Common myeloid progenitor, CD34-positive (primary cell): ENCODE results near the gene PTPRA.
A peak's percentile ranks its signal among the peaks of the same experiment; 100 is the strongest.
"Not testable (repeated sequence)": the region's sequence is repeated elsewhere in the genome, so short reads cannot be mapped to it uniquely, and the experiment has no call there.

Source experiments
- CTCF ChIA-PET: fragments of 350-600 bp; sonication (Branson Sonifier 250); formaldehyde crosslinking; loops from one replicate; lab custom pipeline; 2021; ENCODE audit warnings: antibody characterized with exemption; lab: Charles Lee
- POLR2A ChIA-PET: fragments of 350-600 bp; sonication (Branson Sonifier 250); formaldehyde crosslinking; loops from one replicate; lab custom pipeline; 2021; ENCODE audit warnings: antibody characterized with exemption; lab: Charles Lee
- DNase-seq, 3 donors: peaks; one replicate each; pipeline versions ENCODE4 v3.0.0 to v3.0.0-alpha.2; 2013
- H3K27ac ChIP-seq, 2 experiments: 1 replicate in 1 of 2; 2 replicates in 1 of 2; pipeline ENCODE4 v1.7.0; 2013; ENCODE audit warnings: inconsistent platforms in 2 of 2, low read length in 2 of 2, mild to moderate bottlenecking in 2 of 2, low read depth in 1 of 2, moderate library complexity in 1 of 2; ENCODE audit not compliant: severe bottlenecking in 2 of 2, insufficient read depth in 1 of 2, poor library complexity in 1 of 2
- H3K27me3 ChIP-seq, 5 experiments: replicated peaks in 2 of 5; 1 replicate in 3 of 5; 2 replicates in 2 of 5; pipeline versions ENCODE4 v1.6.1 to v1.7.0; 2013; ENCODE audit warnings: low read length in 4 of 5, mild to moderate bottlenecking in 2 of 5, moderate library complexity in 2 of 5, inconsistent platforms in 1 of 5; ENCODE audit not compliant: insufficient read depth in 5 of 5, control insufficient read depth in 4 of 5
- H3K36me3 ChIP-seq, 4 experiments: 1 replicate in 2 of 4; 2 replicates in 2 of 4; pipeline versions ENCODE4 v1.6.1 to v1.7.0; 2013; ENCODE audit warnings: low read length in 3 of 4, control low read depth in 1 of 4, mild to moderate bottlenecking in 1 of 4; ENCODE audit not compliant: control insufficient read depth in 4 of 4, insufficient read depth in 4 of 4
- H3K4me1 ChIP-seq, 4 experiments: 1 replicate in 3 of 4; 2 replicates in 1 of 4; pipeline versions ENCODE4 v1.6.1 to v1.7.1; 2013; ENCODE audit warnings: low read length in 3 of 4, mild to moderate bottlenecking in 3 of 4, control low read depth in 1 of 4, inconsistent platforms in 1 of 4, moderate library complexity in 1 of 4; ENCODE audit not compliant: control insufficient read depth in 4 of 4, insufficient read depth in 4 of 4; ENCODE audit errors: control extremely low read depth in 1 of 4
- H3K4me3 ChIP-seq, 7 experiments: 1 replicate in 4 of 7; 2 replicates in 3 of 7; pipeline versions ENCODE4 v1.5.1 to v1.7.0; 2013; ENCODE audit warnings: mild to moderate bottlenecking in 7 of 7, low read length in 6 of 7, moderate library complexity in 6 of 7, inconsistent platforms in 2 of 7, low read depth in 2 of 7, control low read depth in 1 of 7; ENCODE audit not compliant: insufficient read depth in 4 of 7, control insufficient read depth in 1 of 7; ENCODE audit errors: extremely low read depth in 1 of 7
- H3K9me3 ChIP-seq, 5 experiments: 1 replicate in 4 of 5; 2 replicates in 1 of 5; pipeline versions ENCODE4 v1.6.1 to v1.7.1; 2013; ENCODE audit warnings: low read length in 4 of 5, mild to moderate bottlenecking in 2 of 5, inconsistent platforms in 1 of 5, low read depth in 1 of 5, moderate library complexity in 1 of 5; ENCODE audit not compliant: control insufficient read depth in 4 of 5, insufficient read depth in 2 of 5; ENCODE audit errors: control extremely low read depth in 1 of 5
- WGBS: methylation state at CpG from one replicate; pipeline ENCODE4 v1.1.5; 2013; ENCODE audit not compliant: insufficient coverage; 5-methylcytosine and 5-hydroxymethylcytosine counted together

Gene PTPRA

GRCh38 chr20:3046677-3047462, 173.6 kb downstream of the PTPRA start:
- no peak for DNase-seq
- Histone ChIP-seq H3K27me3 (no peaks in the 10 kb centered on the region), H3K4me1 (peaks cover 2 to 31% (median 27%) of the 10 kb centered on the region in 4 experiments), H3K4me3 (peak overlapping the region; percentile 50 to 92 (median 82)), H3K9me3 (no peaks in the 10 kb centered on the region), H3K27ac (peak overlapping the region in 1 of 2 experiments; percentile 68), H3K36me3 (peaks cover 4 to 36% (median 22%) of the 10 kb centered on the region in 4 experiments)
- WGBS: 40% methylated on average over 32 of the region's 39 CpGs
- POLR2A ChIA-PET: no interaction called here
- CTCF ChIA-PET: interaction anchor here (1.0 to 1.5 kb wide), 2 partner anchors 10 to 126 kb away, joined by 3 to 4 read pairs; no protein-coding TSS in a partner anchor

DNA sequence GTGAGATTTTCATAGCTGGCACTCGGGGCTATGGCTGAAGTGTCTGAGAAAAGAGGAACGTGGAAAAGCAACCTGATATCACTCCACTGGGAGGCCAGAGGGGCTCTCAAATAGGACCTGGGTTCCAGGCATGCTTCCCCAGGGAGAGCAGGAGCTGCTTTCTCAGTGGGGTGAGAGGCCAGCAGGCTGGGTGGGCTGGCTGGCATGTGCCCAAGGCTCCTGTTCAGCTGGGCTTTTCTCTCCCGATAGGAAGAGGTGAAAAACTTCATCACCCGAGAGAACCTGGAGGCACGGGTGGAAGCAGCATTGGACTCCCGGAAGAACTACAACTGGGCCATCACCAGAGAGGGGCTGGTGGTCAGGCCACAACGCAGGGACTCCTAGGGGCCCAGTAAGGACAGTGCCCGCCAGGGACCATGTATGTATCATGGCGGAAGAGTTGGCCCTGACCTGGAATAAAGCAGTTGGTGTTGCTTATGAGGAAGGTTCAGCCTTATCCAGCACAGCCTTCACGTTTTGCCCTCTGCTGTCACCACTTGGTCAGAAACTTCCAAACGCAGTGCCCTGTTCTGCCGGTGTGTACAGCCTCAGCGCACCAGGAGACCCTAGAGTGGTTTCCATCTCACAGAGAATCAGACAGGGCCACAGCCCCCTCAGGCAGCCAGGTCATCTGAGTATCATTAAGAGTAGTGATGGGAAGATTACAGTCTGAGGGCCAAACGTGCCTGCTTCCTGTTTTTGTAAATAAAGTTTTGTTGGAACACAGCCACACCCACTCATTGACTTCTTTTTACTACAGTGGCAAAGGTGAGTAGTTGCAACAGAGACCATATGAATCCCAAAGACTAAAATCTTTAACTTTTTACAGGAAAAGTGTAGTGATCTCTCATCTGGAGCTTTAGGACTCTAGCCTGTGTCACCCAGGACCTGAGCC, 174.5 kb downstream of the PTPRA start:
- 94% methylated on average over 12 of the region's 14 CpGs for WGBS
- peak; percentile 15 to 61 (median 43) for DNase-seq
- Histone ChIP-seq H3K4me3 (peak overlapping the region in 1 of 7 experiments; percentile 92), H3K27me3 (no peaks in the 10 kb centered on the region), H3K27ac (no peak overlapping the region), H3K9me3 (no peaks in the 10 kb centered on the region), H3K36me3 (peaks cover 4 to 36% (median 20%) of the 10 kb centered on the region in 4 experiments), H3K4me1 (peaks cover 2 to 31% (median 27%) of the 10 kb centered on the region in 4 experiments)
- ChIA-PET CTCF (interaction anchor here (0.8 to 1.5 kb wide), 3 partner anchors 9 to 267 kb away, joined by 3 to 4 read pairs (median 3); no protein-coding TSS in a partner anchor), POLR2A (no interaction called here)

DNA sequence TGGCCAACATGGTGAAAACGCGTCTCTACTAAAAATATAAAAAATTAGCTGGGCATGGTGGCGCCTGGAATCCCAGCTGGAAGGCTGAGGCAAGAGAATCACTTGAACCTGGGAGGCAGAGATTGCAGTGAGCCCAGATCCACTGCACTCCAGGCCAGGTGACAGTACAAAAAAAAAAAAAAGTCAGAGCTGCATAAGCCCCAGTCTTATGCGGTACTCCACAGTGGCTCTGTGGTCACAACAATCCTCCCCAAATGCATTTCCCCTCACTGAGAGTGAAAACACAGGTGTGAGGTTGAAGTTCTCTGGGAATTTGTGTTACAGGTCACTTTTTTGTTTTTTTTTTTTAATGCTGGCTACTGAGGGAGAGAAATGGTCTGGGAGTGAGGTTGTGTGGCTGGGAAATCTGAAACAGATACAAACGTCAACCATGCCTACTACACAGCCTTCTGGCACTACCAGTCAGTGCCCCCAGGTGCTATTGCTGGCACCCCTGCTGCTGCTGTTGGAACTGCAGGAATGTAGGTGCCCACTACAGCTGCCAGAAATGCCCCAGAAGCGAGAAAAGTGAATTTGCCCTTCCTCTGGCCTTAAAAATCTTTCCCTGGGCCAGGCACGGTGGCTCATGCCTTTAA, 178.2 kb downstream of the PTPRA start:
- POLR2A ChIA-PET: no interaction called here
- H3K4me3 ChIP-seq: no peak overlapping the region
- 88% methylated on average over 6 of the region's 7 CpGs for WGBS

DNA sequence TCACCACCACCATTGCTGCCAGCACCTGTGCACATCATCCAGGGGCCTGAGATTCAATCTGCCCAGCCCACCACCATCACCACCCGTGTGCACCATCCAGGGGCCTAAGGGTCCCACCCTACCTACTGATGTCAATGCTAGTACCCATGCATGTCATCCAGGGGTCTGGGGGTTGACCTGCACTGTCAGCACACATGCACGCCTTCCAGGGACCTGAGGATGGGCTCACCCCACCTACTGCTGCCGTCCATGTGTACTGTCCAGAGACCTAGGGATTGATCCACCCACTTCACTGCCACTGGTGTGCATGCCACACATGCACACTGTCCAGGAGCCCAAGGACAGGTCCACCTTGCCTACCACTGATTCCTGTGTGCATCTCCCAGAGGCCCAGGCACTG, 186.2 kb downstream of the PTPRA start:
- CTCF ChIA-PET: interaction anchor here (1.2 kb wide), 1 partner anchor 9 kb away, joined by 5 read pairs; no protein-coding TSS in a partner anchor
- no peaks in the 10 kb centered on the region for H3K9me3 ChIP-seq
- no peak overlapping the region for H3K27ac ChIP-seq
- no peaks in the 10 kb centered on the region for H3K27me3 ChIP-seq
- DNase-seq: no peak
- peaks cover 0 to 9% (median 3%) of the 10 kb centered on the region in 4 experiments for H3K36me3 ChIP-seq
- H3K4me3 ChIP-seq: no peak overlapping the region
- POLR2A ChIA-PET: no interaction called here
- 100% methylated on average over 3 of the region's 3 CpGs for WGBS
- H3K4me1 ChIP-seq: no peaks in the 10 kb centered on the region

More for the DNA sequence above, 178.2 kb downstream of the PTPRA start:
- peak in 2 of 3 donors; percentile 56 to 65 for DNase-seq
- H3K27me3 ChIP-seq: no peaks in the 10 kb centered on the region
- CTCF ChIA-PET: interaction anchor here (0.7 to 4.1 kb wide), 5 partner anchors 26 to 67 kb away, joined by 3 to 19 read pairs (median 3); no protein-coding TSS in a partner anchor
- no peak overlapping the region for H3K27ac ChIP-seq
- H3K4me1 ChIP-seq: peaks cover 0 to 15% (median 10%) of the 10 kb centered on the region in 4 experiments
- H3K9me3 ChIP-seq: no peaks in the 10 kb centered on the region
- H3K36me3 ChIP-seq: peaks cover 4 to 36% (median 20%) of the 10 kb centered on the region in 4 experiments

- CTCF ChIA-PET: interaction anchor here (1.0 to 1.9 kb wide), 2 partner anchors 11 kb away, joined by 3 to 8 read pairs; no protein-coding TSS in a partner anchor
- H3K36me3 ChIP-seq: peaks cover 4 to 17% (median 7%) of the 10 kb centered on the region in 4 experiments
- H3K4me1 ChIP-seq, H3K27me3 ChIP-seq, H3K27ac ChIP-seq, H3K9me3 ChIP-seq, DNase-seq, POLR2A ChIA-PET, H3K4me3 ChIP-seq: not testable (repeated sequence)
- 80% methylated on average over 6 of the region's 6 CpGs for WGBS
Observed at GRCh38 chr20:3064119-3064518, 190.8 kb downstream of the PTPRA start.

DNA sequence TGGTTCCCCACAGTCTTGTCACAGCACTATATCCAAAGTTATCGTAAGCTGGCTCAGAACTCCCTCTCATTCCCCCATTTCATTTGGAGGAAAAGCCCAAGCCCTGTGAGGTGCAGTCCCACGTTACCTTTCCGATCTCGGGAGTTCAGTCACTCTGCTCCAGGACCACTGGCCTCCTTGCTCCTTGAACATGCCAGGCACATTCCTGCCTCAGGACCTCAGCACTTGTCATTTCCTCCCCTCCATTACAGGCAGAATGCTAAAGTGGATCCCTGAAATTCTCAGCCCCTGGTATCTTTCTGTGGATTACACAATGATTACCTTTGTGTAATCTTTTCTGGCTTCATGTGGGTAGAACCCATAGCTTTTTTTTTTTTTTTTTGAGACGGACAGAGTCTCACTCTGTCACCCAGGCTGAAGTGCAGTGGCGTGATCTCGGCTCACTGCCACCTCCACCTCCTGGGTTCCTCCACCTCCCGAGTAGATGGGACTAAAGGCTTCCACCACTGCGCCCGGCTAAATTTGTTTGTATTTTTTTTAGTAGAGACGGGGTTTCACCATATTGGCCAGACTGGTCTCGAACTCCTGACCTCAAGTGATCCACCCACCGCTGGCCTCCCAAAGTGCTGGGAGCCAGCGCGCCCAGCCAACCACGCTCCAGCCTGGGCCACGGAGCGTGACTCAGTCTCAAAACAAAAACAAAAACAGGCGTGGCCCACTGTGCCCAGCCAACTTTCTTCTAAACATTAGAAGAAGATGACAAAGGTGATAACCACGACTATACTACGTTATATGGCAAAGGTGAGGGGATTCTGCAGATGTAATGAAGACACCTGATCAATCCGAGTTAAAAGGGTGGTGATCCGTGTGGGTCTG, 194.1 kb downstream of the PTPRA start:
- WGBS: 94% methylated on average over 22 of the region's 23 CpGs
- Histone ChIP-seq H3K4me3 (no peak overlapping the region), H3K4me1 (peaks cover 0 to 22% (median 15%) of the 10 kb centered on the region in 4 experiments), H3K27ac (no peak overlapping the region), H3K36me3 (peaks cover 4 to 15% (median 6%) of the 10 kb centered on the region in 4 experiments), H3K9me3 (no peaks in the 10 kb centered on the region), H3K27me3 (no peaks in the 10 kb centered on the region)
- no peak for DNase-seq
- CTCF ChIA-PET: interaction anchor here (1.1 to 9.7 kb wide), 6 partner anchors 10 to 48 kb away, joined by 3 to 64 read pairs (median 14); partner anchors contain the start of gene AVP
- POLR2A ChIA-PET: interaction anchor here (0.6 kb wide), 1 partner anchor 40 kb away, joined by 4 read pairs; no protein-coding TSS in a partner anchor
